GM23338 (cell line): ENCODE data around the gene RAB1B. TPM values are rescaled to one million over a fixed set of nuclear protein-coding genes. Genes with fewer than 3 reads are reported as not detected.

Experiments used
- ATAC-seq: fragments of 200-7000 bp; cut with Tn5 transposase; 3 replicates; pipeline ENCODE4 v1.9.1; 2020
- DNase-seq: peaks from one replicate; pipeline ENCODE4 v3.0.0-alpha.2; 2015; ENCODE audit warnings: low spot score
- H2AFZ ChIP-seq: fragments of 200-600 bp; sonication (generic); 2 replicates; pipeline ENCODE4 v1.8.0; 2016; ENCODE audit warnings: antibody characterized with exemption, mild to moderate bottlenecking, moderate library complexity
- H3F3A ChIP-seq: fragments of 200-600 bp; sonication (generic); replicated peaks from 2 replicates; pipeline ENCODE4 v1.8.0; 2017; ENCODE audit warnings: antibody characterized with exemption, mixed run types, low read depth
- H3K27ac ChIP-seq: fragments of 200-600 bp; sonication (generic); 2 replicates; pipeline ENCODE4 v1.6.1; 2016; ENCODE audit warnings: low read depth
- H3K27me3 ChIP-seq: fragments of 200-600 bp; sonication (generic); 2 replicates; pipeline ENCODE4 v1.8.0; 2016; ENCODE audit warnings: mild to moderate bottlenecking, mixed run types, moderate library complexity; ENCODE audit not compliant: insufficient read depth
- H3K36me3 ChIP-seq: fragments of 200-600 bp; sonication (generic); 2 replicates; pipeline ENCODE4 v1.8.0; 2016; ENCODE audit warnings: mild to moderate bottlenecking; ENCODE audit not compliant: insufficient read depth
- H3K4me1 ChIP-seq: fragments of 200-600 bp; sonication (generic); 2 replicates; pipeline ENCODE4 v1.8.0; 2016; ENCODE audit warnings: mild to moderate bottlenecking, moderate library complexity; ENCODE audit not compliant: insufficient read depth
- H3K4me2 ChIP-seq: fragments of 200-600 bp; sonication (generic); 2 replicates; pipeline ENCODE4 v1.7.1; 2017; ENCODE audit warnings: mixed run types
- H3K4me3 ChIP-seq: fragments of 200-600 bp; sonication (generic); 2 replicates; pipeline ENCODE4 v1.6.1; 2016; ENCODE audit warnings: mixed run types
- H3K79me2 ChIP-seq: fragments of 200-600 bp; sonication (generic); replicated peaks from 2 replicates; pipeline ENCODE4 v1.8.0; 2017; ENCODE audit warnings: mild to moderate bottlenecking; ENCODE audit not compliant: insufficient read depth
- H3K9me2 ChIP-seq: fragments of 200-600 bp; sonication (generic); 2 replicates; pipeline ENCODE4 v1.8.0; 2017; ENCODE audit not compliant: insufficient read depth
- H4K20me1 ChIP-seq: fragments of 200-600 bp; sonication (generic); replicated peaks from 2 replicates; pipeline ENCODE4 v1.8.0; 2017; ENCODE audit warnings: mild to moderate bottlenecking; ENCODE audit not compliant: insufficient read depth
- H3K27ac Mint-ChIP-seq: 2 replicates; pipeline ENCODE4 v1.8.0; 2020; ENCODE audit warnings: inconsistent platforms, mild to moderate bottlenecking, moderate library complexity, mixed read lengths
- H3K27me3 Mint-ChIP-seq: 3 replicates; pipeline ENCODE4 v1.8.0; 2022; ENCODE audit warnings: low read depth, mild to moderate bottlenecking, moderate library complexity, mixed read lengths, inconsistent platforms; ENCODE audit not compliant: insufficient read depth, poor library complexity
- H3K36me3 Mint-ChIP-seq: 3 replicates; pipeline ENCODE4 v1.8.0; 2021; ENCODE audit warnings: low read depth, mild to moderate bottlenecking, inconsistent platforms, moderate library complexity, mixed read lengths
- H3K4me1 Mint-ChIP-seq: 3 replicates; pipeline ENCODE4 v1.8.0; 2020; ENCODE audit warnings: mild to moderate bottlenecking, inconsistent platforms, mixed read lengths
- H3K4me3 Mint-ChIP-seq: 3 replicates; pipeline ENCODE4 v1.8.0; 2021; ENCODE audit warnings: moderate library complexity, mild to moderate bottlenecking, inconsistent platforms, mixed read lengths
- H3K9me3 Mint-ChIP-seq: 3 replicates; pipeline ENCODE4 v1.8.0; 2020; ENCODE audit warnings: moderate library complexity, mild to moderate bottlenecking, inconsistent platforms, mixed read lengths
- CTCF ChIP-seq, 2 experiments: fragments of 200-600 bp in 1 of 2; sonication (generic) in 1 of 2; conservative IDR thresholded peaks; 2 replicates each; pipeline versions ENCODE4 v1.5.1 to v1.6.1; 2016 to 2017; ENCODE audit warnings: antibody characterized with exemption in 2 of 2, low read depth in 2 of 2, mild to moderate bottlenecking in 2 of 2, moderate library complexity in 1 of 2
- EZH2 ChIP-seq: fragments of 200-600 bp; sonication (generic); IDR thresholded peaks from one replicate; pipeline ENCODE4 v1.8.0; 2017; ENCODE audit warnings: antibody characterized with exemption, mild to moderate bottlenecking, low read depth; ENCODE audit not compliant: unreplicated experiment
- POLR2AphosphoS5 ChIP-seq: IDR thresholded peaks from 2 replicates; pipeline ENCODE4 v1.6.1; 2016; ENCODE audit warnings: antibody characterized with exemption, low read depth
- REST ChIP-seq: IDR thresholded peaks from one replicate; pipeline ENCODE4 v1.6.1; 2018; ENCODE audit warnings: antibody characterized with exemption; ENCODE audit not compliant: unreplicated experiment
- ZNF114 ChIP-seq: fragments of 250-450 bp; sonication (Bioruptor Pico); IDR thresholded peaks from 2 replicates; pipeline ENCODE4 v1.5.0; 2020; ENCODE audit warnings: mild to moderate bottlenecking, moderate library complexity
- ZNF331 ChIP-seq: fragments of 250-450 bp; sonication (Bioruptor Pico); IDR thresholded peaks from 2 replicates; pipeline ENCODE4 v1.5.0; 2020; ENCODE audit warnings: low read depth, mild to moderate bottlenecking, moderate library complexity
- polyA plus RNA-seq: library from polyadenylated mRNA; unstranded; fragments of >200 nt; fragmentation: Nextera tagmentation; extraction: Ambion mirVana; gene quantifications from 2 replicates; pipeline ENCODE4 v1.2.1, GENCODE V29; 2016
- total RNA-seq: library from RNA; depleted of rRNA; stranded (reverse); fragments of >200 nt; shearing (Covaris generic); gene quantifications from 2 replicates; pipeline ENCODE4 v1.2.3, GENCODE V29; 2014
- TF ChIP-seq, protein P1 (sequence below): IDR thresholded peaks from 2 replicates; pipeline ENCODE4 v1.6.1; 2016; ENCODE audit warnings: antibody characterized with exemption

RAB1B gene
- total and polyA plus RNA-seq, 2 experiments from 2014 or later = 30.5 to 92.7 TPM

DNA sequence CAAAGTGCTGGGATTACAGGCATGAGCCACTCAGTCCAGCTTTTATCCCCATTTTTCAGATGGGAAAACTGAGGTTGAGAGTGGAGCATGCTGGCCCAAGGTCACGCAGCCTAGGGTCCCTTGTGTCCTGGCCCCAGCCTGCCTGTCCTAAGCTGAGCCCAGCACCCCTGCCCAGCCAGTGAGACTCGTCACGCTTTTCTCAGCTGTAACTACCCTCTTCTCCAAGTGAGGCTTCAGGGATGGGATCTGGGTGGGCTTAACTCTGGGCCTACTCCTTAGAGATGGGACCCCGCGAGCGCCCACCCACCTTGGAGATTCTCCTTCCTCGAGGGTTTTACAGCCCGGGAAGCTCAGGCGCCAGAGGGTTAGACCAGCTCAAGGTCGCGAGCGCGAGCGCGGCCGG, 22.9 kb downstream of the RAB1B start:
- Histone ChIP-seq H3K4me3 (peak overlapping the region; percentile 76), H3K36me3 (no peaks in the 10 kb centered on the region; the same call in 1 of the 2 replicates), H3F3A (peaks cover 18% of the 10 kb centered on the region; the same call in 1 of the 2 replicates), H3K27ac (no peak overlapping the region), H2AFZ (peak overlapping the region; percentile 97), H3K4me2 (peak overlapping the region; percentile 88), H4K20me1 (no peaks in the 10 kb centered on the region; the same call in 1 of the 2 replicates), H3K79me2 (peaks cover 9% of the 10 kb centered on the region), H3K27me3 (peaks cover 30% of the 10 kb centered on the region), H3K4me1 (peaks cover 21% of the 10 kb centered on the region), H3K9me2 (no peaks in the 10 kb centered on the region)
- Mint-ChIP-seq H3K4me3 (peak overlapping the region; percentile 94), H3K27ac (no peak overlapping the region), H3K27me3 (peaks cover 35% of the 10 kb centered on the region), H3K4me1 (peaks cover 23% of the 10 kb centered on the region), H3K9me3 (peaks cover 2% of the 10 kb centered on the region; the same call in 1 of the 3 replicates), H3K36me3 (no peaks in the 10 kb centered on the region; the same call in 2 of the 3 replicates)
- ATAC-seq (no peak), DNase-seq (no peak)
- TF ChIP-seq ZNF331 (CRISPR knock-in tag) (no peak), POLR2AphosphoS5 (no peak), CTCF (conservative IDR thresholded peaks at IDR 0.05; ENCODE audit: low read depth in 2 of 2) (no peak), ZNF114 (CRISPR knock-in tag) (no peak), REST (no peak), EZH2 (peak; percentile 27)
- TF ChIP-seq, protein P1, sequence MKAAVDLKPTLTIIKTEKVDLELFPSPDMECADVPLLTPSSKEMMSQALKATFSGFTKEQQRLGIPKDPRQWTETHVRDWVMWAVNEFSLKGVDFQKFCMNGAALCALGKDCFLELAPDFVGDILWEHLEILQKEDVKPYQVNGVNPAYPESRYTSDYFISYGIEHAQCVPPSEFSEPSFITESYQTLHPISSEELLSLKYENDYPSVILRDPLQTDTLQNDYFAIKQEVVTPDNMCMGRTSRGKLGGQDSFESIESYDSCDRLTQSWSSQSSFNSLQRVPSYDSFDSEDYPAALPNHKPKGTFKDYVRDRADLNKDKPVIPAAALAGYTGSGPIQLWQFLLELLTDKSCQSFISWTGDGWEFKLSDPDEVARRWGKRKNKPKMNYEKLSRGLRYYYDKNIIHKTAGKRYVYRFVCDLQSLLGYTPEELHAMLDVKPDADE = no peak
